ENCODE data around the gene COL4A2.
A peak's percentile ranks its signal among the peaks of the same experiment; 100 is the strongest.

The COL4A2 gene

DNA sequence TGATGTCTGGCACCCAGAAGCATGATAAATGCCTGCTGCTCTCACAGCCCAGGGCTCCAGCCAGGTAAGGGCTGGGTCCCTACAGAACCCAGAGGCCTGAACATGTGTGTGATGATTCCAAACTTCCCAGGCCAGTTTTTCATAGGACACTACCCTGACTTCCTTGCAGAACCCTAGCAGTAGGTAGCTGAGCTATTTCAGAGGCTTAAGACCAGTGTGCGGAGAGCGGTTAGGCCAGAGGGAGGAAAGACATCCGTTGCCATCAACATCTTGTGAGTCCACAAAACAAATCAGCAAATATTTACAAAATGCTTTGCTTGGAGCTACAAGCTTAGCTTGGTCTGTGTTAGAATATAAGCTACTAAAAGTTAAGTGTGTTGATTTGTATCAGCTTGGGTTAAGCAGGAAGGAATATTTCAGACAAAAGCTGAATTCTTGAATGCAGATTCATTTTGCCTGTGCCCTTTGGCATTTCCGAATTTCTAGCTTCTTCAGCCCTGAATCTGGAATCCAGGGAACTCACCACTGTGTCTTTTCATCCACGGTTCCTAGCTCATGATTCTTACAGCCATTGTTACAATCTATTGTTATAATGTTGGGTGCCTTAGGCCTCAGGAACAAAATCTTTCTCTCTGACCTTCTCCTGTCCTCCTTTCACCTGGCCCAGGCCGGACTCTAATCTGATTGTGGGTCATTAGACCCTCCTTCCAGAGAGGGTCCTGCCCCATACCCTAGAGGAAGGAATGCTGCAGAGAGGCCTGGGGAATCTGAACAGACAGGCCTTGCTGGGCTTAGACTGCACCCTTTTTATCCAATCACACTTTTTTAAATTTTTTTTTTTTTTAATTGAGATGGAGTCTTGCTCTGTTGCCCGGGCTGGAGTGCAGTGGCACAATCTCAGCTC lies 242.1 kb downstream of the COL4A2 start:
- no peak for DNase-seq

DNA sequence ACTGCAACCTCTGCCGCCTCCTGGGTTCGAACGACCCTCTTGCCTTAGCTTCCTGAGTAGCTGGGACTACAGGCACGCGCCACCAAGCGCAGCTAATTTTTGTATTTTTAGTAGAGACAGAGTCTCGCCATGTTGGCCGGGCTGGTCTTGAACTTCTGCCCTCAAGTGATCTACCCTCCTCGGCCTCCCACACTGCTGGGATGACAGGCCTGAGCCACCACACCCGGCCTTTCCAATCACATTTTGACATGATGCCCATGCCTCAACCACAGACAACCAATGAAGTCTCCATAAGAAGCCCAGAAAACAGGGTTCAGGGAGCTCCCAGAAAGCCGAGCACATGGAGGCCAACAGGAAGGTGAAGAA lies 242.7 kb downstream of the COL4A2 start:
- DNase-seq, result no peak

DNA sequence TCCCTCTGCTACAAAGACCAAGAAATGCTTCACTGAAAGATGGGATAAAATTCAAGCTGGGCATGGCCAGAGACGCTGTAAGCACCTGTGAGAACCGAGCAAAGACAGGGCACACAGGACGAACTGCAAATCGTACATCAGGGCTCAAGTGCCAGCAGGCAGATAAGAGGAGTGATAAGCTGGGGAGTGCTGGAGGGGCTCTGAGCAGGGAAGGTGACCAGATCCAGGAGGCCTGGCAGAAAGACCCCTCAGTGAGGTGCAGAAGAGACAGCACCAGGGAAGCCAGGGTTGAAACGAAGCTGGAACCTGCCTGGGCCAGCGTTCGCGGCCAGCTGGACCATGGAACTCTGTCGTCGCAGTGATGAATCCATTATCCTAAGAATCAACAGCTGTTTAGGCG lies 244.2 kb downstream of the COL4A2 start:
- no peak for DNase-seq

DNA sequence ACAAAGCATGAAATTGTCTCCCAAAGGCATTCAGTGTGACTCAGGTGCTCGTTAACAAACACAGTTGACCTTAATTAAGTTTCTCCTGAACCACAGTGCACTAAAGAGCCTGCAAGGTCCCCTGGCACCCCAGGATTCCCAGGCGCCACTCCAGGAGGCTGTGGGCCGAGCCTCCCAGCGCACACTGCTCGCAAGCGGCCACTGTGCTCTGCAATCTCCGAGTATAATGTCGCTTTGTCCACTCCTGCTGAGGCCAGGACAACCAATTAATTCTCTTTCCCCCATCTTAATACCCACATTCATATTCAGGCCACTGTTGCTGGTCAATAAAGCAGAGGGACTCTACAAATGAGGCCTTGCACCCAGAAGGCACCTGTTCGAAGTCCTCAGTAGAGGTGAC lies 245.7 kb downstream of the COL4A2 start:
- DNase-seq, result no peak

DNA sequence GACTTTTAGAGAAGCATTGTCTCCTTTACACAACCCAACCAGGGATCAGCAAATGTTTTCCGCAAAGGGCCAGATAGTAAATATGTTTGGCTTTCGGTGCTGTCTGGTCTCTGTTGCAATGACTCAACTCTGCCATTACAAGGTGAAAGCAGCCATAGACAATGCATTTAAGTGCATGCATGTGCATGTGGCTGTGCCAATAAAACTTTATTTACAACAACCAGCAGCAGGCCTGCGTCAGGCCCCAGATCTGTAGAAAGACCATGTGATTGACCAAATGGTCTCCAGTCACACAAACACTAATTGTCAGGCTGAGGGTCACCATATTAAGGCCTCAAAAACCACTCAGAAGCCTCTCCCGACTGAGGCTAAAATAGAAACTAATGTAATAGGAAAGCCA lies 246.3 kb downstream of the COL4A2 start:
- DNase-seq, result no peak

DNA sequence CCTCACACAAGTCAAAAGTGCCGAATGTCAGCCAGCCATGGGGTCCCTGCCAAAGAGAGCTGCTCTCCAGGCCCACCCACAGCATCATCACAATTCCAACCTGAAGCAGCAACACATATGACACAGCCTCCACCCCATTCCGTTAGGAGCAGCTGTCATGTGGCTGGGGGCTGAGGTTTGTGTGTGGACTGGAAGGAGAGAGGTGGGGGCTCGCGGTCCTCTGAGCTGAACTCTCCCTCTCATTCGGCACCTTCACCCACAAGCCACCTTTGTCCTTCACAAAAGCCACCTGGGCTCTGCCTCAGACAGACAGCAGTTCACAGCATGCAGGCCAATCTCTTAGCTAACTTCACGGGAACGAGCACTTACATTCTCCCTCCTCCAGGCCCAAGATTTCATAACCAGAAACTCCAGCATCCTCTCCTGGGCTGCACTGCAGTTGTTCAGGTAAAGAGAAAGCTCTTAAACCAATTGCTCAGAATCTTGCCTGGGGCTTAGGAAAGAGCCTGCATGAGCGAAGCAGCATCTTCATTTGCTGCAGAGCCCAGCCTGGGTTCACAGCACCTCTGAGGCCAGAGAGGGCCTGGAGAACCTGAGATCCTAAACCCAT lies 247.2 kb downstream of the COL4A2 start:
- no peak for DNase-seq

DNA sequence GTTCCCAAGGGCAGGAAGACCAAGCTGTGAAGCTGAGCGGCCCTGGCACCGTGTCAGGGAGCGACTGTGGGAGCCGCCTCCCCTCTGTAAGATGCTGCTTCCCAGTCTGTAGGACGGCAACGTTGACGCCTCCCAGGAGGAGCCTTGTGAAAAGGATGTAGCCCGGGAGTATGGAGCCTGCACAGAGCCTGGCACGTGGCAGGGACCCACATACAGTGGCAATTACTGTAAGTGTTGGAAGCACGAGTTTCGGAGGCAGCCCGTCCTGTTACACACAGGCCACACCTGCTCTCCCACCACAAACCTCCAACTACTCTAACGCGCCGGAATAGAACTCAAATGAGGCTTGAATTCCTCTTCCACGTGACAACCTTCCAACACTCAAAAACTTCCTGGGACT lies 247.9 kb downstream of the COL4A2 start:
- no peak for DNase-seq

DNA sequence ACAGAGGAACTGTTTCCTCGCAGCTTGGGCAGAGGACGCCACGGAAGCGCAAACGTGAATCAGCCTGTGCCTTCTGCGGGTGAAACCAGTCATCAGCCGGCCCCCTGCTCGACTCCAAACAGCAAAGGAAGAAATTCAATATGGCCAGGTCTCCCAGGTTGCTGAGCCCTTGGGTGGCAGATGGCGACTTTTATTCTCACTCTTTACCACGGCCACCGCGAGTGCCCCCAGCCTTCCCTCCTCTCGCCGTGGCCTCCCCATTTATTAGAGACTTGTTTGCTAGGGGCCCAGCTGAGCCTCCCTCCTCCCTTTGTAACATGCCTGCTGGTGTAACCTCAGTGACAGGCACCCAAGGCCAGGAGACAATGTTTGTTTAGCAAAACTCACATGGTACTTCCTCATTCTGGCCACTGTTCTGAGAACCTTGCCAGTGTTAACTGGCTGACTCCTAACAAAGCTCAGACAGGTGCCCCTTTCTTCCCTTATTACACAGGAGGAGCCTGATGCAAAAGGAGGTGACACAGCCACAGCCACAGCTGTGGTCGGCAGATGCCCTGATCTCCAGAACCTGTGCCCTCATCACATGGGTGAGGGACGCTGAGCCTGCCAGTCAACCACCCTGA lies 248.6 kb downstream of the COL4A2 start:
- DNase-seq, result no peak

DNA sequence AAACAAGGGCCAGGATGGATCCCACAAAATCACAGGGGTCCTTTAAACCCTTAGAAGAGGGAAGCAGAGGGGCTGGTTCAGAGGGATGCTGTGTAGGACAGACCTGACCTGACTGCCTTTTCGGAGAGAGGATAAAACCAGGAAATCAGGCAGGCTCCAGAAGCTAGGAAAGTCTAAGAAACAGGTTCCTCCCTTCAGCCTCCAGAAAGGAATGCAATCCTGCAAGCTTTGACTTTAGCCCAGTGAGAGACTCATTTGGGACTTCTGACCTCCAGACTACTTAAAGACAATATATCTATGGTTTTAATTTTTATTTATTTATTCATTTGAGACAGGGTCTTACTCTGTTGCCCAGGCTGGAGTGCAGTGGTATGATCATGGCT lies 249.1 kb downstream of the COL4A2 start:
- DNase-seq, result no peak

DNA sequence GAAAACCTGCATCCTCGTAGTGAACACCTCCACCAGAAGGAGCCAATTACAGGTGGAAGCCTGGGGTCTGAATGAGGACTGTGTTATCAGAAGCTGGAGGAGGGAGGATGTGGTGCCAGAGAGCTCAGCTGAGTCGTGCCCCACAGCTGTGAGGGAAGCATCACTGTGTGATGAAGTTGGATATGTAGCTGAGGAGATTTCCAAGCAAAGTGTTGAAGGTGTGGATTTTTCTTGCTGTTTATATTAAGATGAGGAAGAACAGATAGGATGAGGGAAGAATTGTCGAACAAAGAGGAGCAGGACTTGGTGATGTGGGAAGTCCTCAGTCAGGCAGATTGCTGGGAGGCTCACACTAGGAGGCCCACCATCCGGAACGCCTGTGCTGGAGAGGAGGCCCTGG lies 250.0 kb downstream of the COL4A2 start:
- no peak for DNase-seq

DNA sequence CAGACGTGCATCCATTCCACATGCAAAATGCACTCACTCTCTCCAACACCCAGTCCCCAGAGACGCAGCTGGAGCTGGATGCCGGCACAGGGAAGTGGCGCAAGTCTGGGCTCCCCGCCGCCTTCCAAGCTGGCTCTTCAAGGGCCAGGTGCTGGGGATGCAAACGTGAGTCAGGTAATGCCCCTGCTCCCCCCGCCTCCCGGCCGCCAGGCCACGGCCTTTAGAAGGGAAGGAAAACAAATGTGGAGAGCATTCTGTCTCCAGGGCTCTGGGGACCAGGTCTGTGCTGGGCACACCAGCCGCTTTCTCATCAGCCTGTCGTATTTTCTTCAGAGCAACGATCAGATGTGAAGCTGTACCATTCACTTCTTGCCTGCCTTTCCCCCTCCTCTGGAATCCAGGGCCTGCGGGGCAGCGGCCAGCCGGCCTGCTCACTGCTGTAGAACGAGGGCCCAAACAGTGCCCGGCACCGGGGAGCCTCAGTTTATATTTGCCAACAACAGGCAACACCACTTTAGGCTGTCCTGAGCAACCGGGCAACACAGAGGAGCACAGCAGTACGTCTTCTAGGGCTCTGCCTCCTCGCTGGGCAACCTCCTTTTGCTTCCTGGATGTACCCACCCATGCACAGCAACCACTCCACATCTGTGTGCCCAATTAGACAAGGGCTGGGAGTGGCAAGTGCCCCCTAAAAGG lies 250.7 kb downstream of the COL4A2 start:
- no peak for DNase-seq

DNA sequence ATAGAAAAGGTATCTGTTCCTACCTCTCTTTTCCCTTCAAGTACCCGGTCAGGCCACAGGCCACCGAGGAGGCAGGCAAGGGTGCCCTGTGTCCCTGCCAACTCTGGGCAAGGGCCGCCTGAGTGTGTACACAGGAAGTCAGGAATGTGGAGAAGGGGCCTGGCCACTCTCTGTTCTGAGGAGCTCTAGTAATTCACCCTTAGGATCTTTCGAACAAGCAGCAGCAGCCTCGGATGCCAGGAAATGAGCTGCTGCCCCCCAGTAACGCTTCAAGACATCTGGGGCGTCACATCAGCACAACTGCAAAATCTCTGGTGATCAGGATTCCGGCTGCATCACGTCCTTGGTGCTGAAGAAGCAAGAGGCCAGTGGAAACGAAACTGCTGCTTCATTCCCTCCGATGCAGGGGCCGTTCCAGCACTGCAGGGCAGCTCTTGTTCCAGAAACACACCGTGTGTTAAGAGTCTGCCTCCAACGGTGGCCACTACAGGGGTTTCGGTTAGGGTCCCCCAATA lies 252.4 kb downstream of the COL4A2 start:
- no peak for DNase-seq

DNA sequence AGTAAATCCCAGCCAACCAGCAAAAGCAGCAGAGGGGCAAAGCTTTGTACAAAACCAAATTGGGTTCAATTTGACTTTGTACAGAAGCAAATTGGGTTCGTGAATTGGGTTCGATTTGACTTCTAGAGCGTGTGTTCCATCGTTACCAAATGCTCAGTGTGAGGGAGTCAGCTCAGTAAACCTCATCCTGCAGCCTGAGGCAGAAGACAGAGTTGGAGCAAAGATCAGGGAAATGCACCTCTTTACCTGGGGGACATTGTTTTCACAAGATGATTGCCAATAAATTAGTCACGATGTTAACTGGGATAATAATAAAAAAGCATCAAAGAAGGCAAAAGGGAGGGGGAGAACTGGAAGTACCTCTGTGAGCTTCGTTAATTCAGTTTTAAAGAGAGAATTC lies 252.9 kb downstream of the COL4A2 start:
- DNase-seq, result no peak

DNA sequence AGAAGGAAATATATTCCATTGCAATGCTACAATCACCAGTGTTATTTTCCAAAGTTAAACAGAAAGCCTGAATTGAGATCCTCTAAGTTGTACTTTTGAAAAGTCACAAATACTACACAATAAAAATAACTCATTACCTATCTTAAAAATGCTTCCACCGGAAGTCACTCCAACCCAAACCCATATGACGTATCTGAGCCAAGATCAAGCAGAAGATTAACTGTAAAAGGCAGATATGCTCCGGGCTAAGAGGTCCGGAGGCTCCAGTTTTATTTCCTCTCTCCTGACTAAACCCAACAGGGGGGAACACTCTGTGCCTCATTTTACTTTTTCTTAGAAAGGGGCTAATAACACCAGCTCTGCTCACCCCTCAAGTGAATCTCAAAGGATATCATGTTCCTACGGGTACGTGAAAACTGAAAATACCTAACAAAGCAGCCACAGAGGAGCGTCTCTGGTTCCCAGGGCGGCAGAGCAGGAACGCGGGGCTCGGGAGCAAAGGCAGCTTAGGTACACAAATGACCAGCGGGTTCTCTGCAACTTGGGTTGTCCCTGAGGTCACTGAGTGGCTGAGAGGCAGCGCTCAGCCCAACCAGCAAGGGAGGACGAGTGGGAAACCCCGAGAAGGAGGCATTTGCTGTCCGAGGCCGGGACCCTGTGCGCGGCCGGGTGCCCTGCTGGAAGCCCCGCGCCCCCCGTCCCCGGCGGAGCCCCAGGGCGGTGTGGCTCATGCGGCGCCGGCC lies 253.7 kb downstream of the COL4A2 start:
- no peak for DNase-seq

DNA sequence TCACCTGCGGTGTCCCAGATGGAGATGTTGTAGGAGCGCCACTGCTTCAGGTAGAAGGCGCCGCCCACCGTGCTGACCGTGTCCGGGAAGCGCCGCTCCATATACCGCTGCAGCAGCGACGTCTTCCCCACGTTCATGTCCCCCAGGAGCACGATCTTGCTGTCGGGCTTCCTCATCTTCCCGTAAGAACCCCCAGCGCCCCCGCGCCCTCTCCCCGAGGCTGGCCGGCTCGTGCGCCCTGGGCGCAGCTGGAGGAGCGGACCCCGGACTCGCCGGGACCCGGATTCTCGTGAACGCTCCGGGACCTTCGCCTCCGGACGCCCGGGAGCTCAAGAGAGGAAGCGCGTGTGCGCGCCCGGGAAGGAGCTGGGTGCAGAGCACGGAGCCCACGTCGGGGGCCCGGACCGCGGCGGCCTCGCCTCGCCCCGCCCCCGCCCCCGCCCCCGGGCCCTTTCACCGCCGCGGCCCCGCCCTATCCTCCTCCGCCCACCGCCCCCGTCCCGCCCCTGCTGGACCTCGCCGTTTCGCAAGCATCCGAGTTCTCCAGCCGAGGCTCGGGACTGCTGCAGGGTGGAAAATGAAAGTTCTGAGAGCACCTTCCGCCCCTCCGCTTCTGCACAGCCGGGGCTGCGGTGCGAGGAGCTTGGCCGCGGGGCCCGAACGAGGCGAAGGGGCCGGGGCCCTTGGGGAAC lies 254.4 kb downstream of the COL4A2 start, which contains the start of gene RAB20:
RAB20 (minus strand) TSS at position 379 of the 692 bp plus-strand sequence; CDS start at position 176, 203 bp downstream.
- DNase-seq, result peak in 1 of 2 experiments; percentile 24

DNA sequence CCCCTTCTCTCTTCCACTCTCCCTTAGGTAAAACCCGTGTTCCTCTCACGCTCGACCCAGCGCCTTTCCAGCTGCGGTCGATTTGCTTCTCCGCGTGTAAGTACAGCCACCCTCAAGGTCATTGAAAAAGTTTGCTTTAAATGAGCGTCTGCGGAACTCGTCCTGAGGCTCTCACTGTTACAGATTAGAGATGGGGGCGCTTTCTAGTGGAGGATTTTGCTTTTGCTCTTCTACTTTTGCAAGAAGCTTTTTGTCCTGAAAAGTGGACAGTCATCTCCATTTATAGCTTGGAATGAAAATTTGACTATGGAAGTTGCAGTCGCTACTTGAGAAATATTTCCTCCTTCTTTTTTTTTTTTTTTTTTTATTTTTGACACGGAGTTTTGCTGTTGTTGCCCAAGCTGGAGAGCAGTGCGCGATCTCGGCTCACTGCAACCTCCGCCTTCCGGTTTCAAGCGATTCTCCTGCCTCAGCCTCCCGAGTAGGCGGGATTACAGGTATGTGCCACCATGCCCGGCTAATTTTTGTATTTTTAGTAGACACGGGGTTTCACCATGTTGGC lies 255.0 kb downstream of the COL4A2 start:
- no peak for DNase-seq

Measured in NCI-H187 (cell line).